Thyroid gland (tissue), 4 donors: ENCODE results near the gene DENND10. TPM values are rescaled to one million over a fixed set of nuclear protein-coding genes. Genes with fewer than 3 reads are reported as not detected.
"Not testable (repeated sequence)": the region's sequence is repeated elsewhere in the genome, so short reads cannot be mapped to it uniquely, and the experiment has no call there.

ENCODE experiments used
- DNase-seq, 2 donors: peaks; one replicate each; pipeline ENCODE4 v3.0.0-alpha.2; 2019
- H3K27ac ChIP-seq, 3 donors: fragments of 200-600 bp; sonication (generic); 1 replicate in 2 of 3; 2 replicates in 1 of 3; pipeline ENCODE4 v1.5.1; 2016 to 2019; ENCODE audit warnings: mild to moderate bottlenecking in 1 of 3, moderate library complexity in 1 of 3
- H3K27me3 ChIP-seq: fragments of 200-600 bp; sonication (generic); one replicate; pipeline ENCODE4 v1.5.1; 2019
- H3K36me3 ChIP-seq, 2 donors: fragments of 200-600 bp; sonication (generic); one replicate each; pipeline ENCODE4 v1.5.1; 2016 to 2019
- H3K4me1 ChIP-seq, 2 donors: fragments of 200-600 bp; sonication (generic); one replicate each; pipeline ENCODE4 v1.5.1; 2017 to 2019
- H3K4me3 ChIP-seq, 3 donors: fragments of 200-600 bp; sonication (generic); replicated peaks in 1 of 3; 1 replicate in 2 of 3; 2 replicates in 1 of 3; pipeline ENCODE4 v1.5.1; 2016; ENCODE audit warnings: mild to moderate bottlenecking in 1 of 3
- H3K9me3 ChIP-seq: fragments of 200-600 bp; sonication (generic); one replicate; pipeline ENCODE4 v1.5.1; 2017
- CTCF ChIP-seq, 6 experiments: fragments of 200-600 bp in 3 of 6; fragments of 450-650 bp in 3 of 6; sonication (generic) in 3 of 6; IDR thresholded peaks; one replicate each; pipeline ENCODE4 v1.5.1; 2016 to 2019; ENCODE audit warnings: antibody characterized with exemption in 6 of 6, mild to moderate bottlenecking in 2 of 6, inconsistent platforms in 1 of 6, moderate library complexity in 1 of 6
- POLR2A ChIP-seq, 2 donors: fragments of 450-650 bp; IDR thresholded peaks; one replicate each; pipeline ENCODE4 v1.6.1; 2017; ENCODE audit warnings: antibody characterized with exemption in 2 of 2, mild to moderate bottlenecking in 2 of 2, moderate library complexity in 1 of 2
- WGBS, 2 donors: methylation state at CpG; one replicate each; pipeline ENCODE4 v1.1.5; 2017; 5-methylcytosine and 5-hydroxymethylcytosine counted together
- intact Hi-C: fragments of 100-400 bp; cut with DNase I; formaldehyde crosslinking; loops from one replicate; pipeline ENCODE4 v1.15.1; 2023
- total RNA-seq, 4 donors: library from RNA; depleted of rRNA; stranded (reverse); fragments of >200 nt; gene quantifications; one replicate each; pipeline ENCODE4 v1.2.3, GENCODE V29; 2016

Gene DENND10
- total RNA-seq, 4 donors from 2014 or later = 46.4 to 55.3 (median 53.1) TPM

- Histone ChIP-seq H3K27me3 (no peaks in the 10 kb centered on the region), H3K4me1 (peaks cover 7% of the 10 kb centered on the region in 2 donors), H3K4me3 (peak overlapping the region in 1 of 3 donors; percentile 91), H3K27ac (no peak overlapping the region), H3K36me3 (peaks cover 5 to 10% of the 10 kb centered on the region in 2 donors), H3K9me3 (no peaks in the 10 kb centered on the region)
- intact Hi-C loops = no loop called here
- 88 to 91% methylated on average over 12 of the region's 12 CpGs for WGBS, 2 donors
- TF ChIP-seq POLR2A (IDR thresholded peaks at IDR 0.05) (no peak), CTCF (IDR thresholded peaks at IDR 0.05) (no peak)
- DNase-seq = no peak
Observed at GRCh38 chr10:119105155-119105554, 1.2 kb downstream of the DENND10 start.

- H3K4me3 ChIP-seq, H3K4me1 ChIP-seq, intact Hi-C loops, H3K9me3 ChIP-seq, H3K27me3 ChIP-seq, H3K27ac ChIP-seq, DNase-seq: not testable (repeated sequence)
- WGBS, 2 donors = 96 to 97% methylated on average over 7 of the region's 7 CpGs
- peaks cover 11 to 14% of the 10 kb centered on the region in 2 donors for H3K36me3 ChIP-seq
Observed at GRCh38 chr10:119105899-119106298, 2.0 kb downstream of the DENND10 start.

GRCh38 chr10:119107106-119107505 lies 3.2 kb downstream of the DENND10 start:
- H3K4me1 ChIP-seq, H3K9me3 ChIP-seq, H3K27ac ChIP-seq, H3K27me3 ChIP-seq, DNase-seq, intact Hi-C loops, H3K4me3 ChIP-seq: not testable (repeated sequence)
- 93 to 94% methylated on average over 6 of the region's 6 CpGs for WGBS, 2 donors
- peaks cover 19 to 20% of the 10 kb centered on the region in 2 donors for H3K36me3 ChIP-seq

GRCh38 chr10:119107771-119108170 lies 3.9 kb downstream of the DENND10 start:
- H3K4me1 ChIP-seq, H3K4me3 ChIP-seq, H3K27me3 ChIP-seq, DNase-seq, H3K9me3 ChIP-seq, H3K27ac ChIP-seq, intact Hi-C loops: not testable (repeated sequence)
- 85 to 86% methylated on average over 2 of the region's 2 CpGs for WGBS, 2 donors
- H3K36me3 ChIP-seq = peaks cover 24 to 26% of the 10 kb centered on the region in 2 donors

- Histone ChIP-seq H3K27ac (no peak overlapping the region), H3K27me3 (no peaks in the 10 kb centered on the region), H3K4me1 (no peaks in the 10 kb centered on the region), H3K4me3 (no peak overlapping the region), H3K36me3 (peaks cover 25 to 43% of the 10 kb centered on the region in 2 donors), H3K9me3 (no peaks in the 10 kb centered on the region)
- intact Hi-C loops = no loop called here
- TF ChIP-seq CTCF (IDR thresholded peaks at IDR 0.05) (no peak), POLR2A (IDR thresholded peaks at IDR 0.05) (no peak)
- WGBS, 2 donors = 93 to 94% methylated on average over 4 of the region's 4 CpGs
- DNase-seq = no peak
Observed at GRCh38 chr10:119112056-119112455, 8.1 kb downstream of the DENND10 start.

GRCh38 chr10:119113751-119114732 lies 10.1 kb downstream of the DENND10 start:
- peaks cover 29 to 47% of the 10 kb centered on the region in 2 donors for H3K36me3 ChIP-seq
- no peaks in the 10 kb centered on the region for H3K9me3 ChIP-seq
- no peak overlapping the region for H3K4me3 ChIP-seq
- no peak for DNase-seq
- H3K4me1 ChIP-seq = no peaks in the 10 kb centered on the region
- intact Hi-C loops = no loop called here
- WGBS, 2 donors = 80 to 90% methylated on average over 11 of the region's 11 CpGs
- TF ChIP-seq CTCF (IDR thresholded peaks at IDR 0.05) = no peak
- no peak for TF ChIP-seq POLR2A (IDR thresholded peaks at IDR 0.05)
- no peaks in the 10 kb centered on the region for H3K27me3 ChIP-seq
- no peak overlapping the region for H3K27ac ChIP-seq
